ENCODE measurements around the gene CCDC102A.

DNA sequence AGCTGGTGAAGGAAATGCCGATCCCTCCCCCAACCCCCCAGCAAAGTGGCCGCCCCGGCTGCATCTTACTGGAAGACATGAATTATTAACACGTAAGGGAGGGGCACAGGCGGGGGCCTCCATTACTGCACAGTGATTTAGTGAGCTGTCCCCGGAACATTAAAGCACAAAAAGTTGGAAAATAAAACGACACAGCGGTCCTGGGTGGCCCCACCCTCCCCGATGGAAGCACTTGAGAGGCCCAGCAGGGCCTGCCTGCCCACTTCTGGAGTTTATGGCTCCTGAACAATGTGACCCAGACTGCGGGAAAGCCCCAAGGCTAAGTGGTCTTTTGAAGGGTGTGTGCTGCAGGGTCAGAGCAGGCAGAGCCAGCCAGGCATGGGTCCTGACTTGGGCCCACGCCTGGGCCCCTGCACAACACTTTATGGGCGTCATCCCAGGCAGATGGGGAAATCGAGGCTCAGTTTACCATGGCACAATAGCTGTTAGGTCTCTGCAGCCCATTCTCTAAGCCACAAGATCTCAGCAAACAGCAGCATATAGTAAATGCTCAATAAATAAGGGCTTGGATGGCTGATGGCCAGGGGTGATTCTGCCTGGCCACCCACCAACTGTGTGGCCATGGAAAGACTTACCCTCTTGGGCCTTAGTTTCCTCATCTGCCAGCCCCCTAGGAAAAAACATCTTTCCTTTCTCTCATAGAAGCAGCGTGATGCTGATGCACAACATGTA is 22.8 kb downstream of the CCDC102A start:
- TF ChIP-seq, protein P1, sequence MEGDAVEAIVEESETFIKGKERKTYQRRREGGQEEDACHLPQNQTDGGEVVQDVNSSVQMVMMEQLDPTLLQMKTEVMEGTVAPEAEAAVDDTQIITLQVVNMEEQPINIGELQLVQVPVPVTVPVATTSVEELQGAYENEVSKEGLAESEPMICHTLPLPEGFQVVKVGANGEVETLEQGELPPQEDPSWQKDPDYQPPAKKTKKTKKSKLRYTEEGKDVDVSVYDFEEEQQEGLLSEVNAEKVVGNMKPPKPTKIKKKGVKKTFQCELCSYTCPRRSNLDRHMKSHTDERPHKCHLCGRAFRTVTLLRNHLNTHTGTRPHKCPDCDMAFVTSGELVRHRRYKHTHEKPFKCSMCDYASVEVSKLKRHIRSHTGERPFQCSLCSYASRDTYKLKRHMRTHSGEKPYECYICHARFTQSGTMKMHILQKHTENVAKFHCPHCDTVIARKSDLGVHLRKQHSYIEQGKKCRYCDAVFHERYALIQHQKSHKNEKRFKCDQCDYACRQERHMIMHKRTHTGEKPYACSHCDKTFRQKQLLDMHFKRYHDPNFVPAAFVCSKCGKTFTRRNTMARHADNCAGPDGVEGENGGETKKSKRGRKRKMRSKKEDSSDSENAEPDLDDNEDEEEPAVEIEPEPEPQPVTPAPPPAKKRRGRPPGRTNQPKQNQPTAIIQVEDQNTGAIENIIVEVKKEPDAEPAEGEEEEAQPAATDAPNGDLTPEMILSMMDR (IDR thresholded peaks at IDR 0.05; ENCODE audit: low read depth, low read length): no peak
- no peak for TF ChIP-seq POLR2A (IDR thresholded peaks at IDR 0.05; ENCODE audit: extremely low read depth, insufficient read length)
- TF ChIP-seq MYC (IDR thresholded peaks at IDR 0.05; ENCODE audit: low read depth, low read length): no peak
- TF ChIP-seq, protein P2, sequence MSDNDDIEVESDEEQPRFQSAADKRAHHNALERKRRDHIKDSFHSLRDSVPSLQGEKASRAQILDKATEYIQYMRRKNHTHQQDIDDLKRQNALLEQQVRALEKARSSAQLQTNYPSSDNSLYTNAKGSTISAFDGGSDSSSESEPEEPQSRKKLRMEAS (IDR thresholded peaks at IDR 0.05; ENCODE audit: low read depth, low read length): no peak
